GM18517 (cell line): ENCODE measurements around the gene A4GALT.
A peak's percentile ranks its signal among the peaks of the same experiment; 100 is the strongest.
"Not testable (repeated sequence)": the region's sequence is repeated elsewhere in the genome, so short reads cannot be mapped to it uniquely, and the experiment has no call there.

ENCODE experiments used
- ATAC-seq: cut with Tn5 transposase; IDR thresholded peaks from one replicate; pipeline ENCODE4 v1.9.1; 2021; ENCODE audit warnings: mild to moderate bottlenecking, moderate library complexity; ENCODE audit not compliant: unreplicated experiment

A4GALT gene

DNA sequence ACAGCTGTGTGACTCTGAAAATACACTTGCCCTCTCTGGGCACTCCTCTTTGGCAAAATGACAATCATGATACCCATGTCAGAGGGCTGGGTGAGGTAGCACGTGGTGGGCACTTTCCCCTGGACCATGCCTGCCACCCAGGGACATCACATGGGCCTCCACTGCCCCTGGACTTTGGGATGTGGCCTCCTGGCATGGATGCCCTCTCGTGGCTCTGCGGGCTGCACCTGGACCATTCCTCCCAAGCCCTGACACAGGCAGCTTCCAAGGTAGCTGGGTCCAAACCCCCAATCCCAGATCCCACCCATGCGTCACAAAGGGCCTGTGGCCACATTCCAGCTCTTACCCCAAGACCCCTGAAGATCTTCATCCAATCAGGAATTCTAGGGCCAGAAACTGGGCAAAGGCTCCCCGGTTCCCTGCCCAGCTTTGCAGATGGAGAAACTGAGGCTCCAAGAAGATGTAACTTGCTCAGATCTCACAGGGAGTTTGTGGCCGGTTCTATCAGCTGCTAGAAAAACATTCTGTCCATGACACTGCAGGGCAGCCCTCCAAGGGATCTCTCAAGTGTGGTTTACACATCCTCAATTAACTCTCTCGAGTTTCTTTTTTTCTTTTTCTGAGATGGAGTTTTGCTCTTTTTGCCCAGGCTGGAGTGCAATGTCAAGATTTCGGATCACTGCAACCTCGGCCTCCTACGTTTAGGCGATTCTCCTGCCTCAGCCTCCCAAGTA, 36.0 kb downstream of the A4GALT start:
- ATAC-seq = no peak

DNA sequence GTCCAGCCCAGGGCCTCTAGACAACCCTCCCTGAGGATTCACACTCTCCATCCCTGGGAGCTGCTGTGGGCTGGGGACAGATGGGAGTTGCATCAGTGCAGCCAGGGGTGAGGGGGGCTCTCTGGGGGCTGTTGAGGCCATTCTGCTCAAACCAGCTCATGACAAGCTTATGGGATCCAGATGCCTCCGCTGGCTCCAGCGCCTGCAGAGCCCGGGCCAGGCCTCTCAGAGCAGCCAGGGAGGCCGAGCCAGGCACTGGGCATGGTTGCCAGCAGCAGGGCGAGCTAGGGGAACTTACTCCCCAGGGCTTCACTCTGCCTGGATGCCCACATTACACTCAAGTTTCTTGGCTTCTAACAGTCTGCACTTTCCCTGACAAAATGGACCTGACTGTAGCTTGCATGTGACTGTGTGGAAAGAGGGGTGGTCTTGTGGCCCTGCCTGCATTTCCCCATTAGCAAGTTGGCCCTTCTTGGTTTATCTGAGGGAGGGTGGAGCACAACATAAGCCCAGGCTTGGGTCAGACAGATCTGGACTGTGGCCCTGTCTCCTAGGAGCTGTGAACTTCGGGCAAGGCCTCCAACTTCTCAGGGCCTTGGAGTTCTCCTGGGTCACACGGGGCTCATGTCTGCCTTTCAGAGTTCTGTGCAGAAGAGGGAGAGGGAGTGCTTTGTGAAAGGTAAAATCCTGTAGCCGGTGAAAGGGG, 36.9 kb downstream of the A4GALT start:
- no peak for ATAC-seq

DNA sequence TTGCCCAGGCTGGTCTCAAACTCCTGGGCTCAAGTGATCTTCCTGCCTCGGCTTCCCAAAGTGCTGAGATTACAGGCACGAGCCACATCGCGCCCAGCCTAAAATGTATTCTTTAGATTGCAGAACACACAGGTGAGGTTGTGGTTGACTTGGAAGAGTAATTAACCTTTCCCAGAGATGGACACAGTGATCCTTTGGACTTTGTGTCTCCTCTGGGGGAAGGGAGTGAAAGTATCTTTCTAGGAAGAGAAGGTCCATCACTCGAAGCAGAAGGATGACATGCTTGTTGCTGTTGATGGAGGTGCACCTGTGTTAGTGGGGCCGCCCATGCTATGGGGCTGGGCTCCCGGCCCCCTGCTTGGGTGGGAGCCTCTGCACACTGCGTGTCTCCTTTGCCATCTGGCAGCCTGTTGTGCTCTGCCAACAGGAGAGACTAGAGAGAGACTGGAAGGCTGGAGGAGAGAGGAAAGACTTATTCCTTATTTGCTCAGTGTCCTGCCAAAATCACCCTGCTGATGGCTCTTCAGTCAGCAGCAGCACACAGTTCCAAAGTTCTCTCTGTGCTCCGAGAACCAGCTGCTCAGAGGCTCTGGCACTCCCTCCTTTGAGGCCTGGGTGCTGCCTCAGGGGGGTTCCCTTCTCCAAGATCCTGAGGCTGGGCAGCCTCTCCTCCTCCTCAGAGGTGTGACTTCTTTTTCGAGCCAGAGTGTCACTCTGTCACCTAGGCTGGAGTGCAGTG, 38.4 kb downstream of the A4GALT start:
- ATAC-seq = no peak

DNA sequence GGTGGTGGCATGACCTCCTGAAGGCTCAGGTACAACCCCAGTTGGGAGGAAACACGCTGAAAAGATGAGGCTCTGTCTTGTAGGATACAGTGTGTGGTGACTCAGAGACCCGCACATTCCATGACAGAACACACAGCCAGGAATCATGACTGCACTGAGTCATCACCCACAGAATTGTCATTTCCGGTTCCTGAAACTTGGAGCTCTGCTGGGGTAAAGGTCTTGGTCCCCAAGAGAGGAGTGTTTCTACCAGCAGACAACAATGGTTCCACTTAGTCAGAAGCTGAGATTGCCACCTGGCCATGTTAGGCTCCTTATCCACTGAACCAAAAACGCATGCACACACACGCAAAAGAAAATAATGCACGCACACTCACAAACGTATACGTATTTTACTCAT, 40.0 kb downstream of the A4GALT start:
- no peak for ATAC-seq

DNA sequence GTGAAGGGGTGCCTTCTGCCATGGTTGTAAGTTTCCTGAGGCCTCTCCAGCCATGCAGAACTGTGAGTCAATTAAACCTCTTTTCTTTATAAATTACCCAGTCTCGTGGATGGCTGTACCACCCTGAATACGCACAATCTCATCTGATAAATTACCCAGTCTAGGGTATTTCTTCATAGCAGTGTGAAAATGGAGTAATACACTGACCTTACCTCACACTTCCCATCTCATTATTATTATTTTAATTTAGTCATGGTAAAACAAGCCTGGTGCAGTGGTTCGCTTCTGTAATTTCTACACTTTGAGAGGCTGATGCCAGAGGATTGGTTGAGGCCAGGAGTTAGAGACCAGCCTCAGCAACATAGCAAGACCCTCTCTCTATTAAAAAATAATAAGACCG, 41.0 kb downstream of the A4GALT start:
- ATAC-seq = no peak

DNA sequence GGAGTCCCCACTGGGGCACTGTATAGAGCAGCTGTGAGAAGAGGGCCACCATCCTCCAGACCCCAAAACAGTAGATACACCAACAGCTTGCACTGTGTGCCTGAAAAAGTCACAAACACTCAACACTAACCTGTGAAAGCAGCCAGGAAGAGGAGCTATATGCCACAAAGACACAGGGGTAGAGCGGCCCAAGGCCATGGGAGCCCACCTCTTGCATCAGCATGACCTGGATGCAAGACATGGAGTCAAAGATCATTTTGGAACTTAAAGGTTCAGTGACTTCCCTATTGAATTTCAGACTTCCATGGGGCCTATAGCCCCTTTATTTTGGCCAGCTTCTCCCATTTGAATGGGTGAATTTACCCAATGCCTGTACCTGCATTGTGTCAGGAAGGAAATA, 41.8 kb downstream of the A4GALT start:
- ATAC-seq = no peak

DNA sequence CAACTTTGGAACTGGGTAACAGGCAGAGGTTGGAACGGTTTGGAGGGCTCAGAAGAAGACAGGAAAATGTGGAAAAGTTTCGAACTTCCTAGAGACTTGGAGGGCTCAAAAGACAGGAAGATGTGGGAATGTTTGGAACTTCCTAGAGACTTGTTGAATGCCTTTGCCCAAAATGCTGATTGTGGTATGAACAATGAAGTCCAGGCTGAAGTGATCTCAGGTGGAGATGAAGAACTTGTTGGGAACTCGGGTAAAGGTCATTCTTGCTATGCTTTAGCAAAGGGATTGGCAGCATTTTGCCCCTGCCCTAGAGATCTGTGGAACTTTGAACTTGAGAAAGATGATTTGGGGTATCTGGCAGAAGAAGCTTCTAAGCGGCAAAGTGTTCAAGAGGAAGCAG, 42.7 kb downstream of the A4GALT start:
- ATAC-seq = not testable (repeated sequence)

DNA sequence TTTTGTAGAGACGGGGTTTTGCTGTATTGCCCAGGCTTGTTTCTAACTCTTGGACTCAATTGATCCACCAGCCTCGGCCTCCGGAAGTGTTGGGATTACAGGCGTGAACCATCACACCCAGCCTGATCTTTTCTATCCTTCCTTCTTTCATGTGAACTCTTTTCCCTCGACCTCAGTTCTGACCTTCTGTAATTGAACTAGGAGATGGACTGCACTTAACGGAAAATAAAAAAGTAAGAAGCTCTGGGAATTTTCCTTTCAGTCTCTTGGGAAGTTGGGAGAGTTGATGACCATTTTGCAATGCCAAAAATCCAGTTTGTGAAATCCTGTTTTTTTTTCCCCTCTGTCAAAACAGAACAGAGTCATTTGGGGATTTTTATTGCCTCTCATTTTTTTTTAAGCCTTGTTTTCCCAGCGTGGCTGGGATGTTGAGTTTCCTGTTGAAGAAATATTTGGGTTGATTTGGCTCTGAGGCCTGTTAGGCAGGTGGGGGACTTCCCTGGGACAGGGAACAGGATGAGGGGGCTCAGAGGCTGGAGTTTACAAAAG, 44.5 kb downstream of the A4GALT start:
- ATAC-seq = no peak

DNA sequence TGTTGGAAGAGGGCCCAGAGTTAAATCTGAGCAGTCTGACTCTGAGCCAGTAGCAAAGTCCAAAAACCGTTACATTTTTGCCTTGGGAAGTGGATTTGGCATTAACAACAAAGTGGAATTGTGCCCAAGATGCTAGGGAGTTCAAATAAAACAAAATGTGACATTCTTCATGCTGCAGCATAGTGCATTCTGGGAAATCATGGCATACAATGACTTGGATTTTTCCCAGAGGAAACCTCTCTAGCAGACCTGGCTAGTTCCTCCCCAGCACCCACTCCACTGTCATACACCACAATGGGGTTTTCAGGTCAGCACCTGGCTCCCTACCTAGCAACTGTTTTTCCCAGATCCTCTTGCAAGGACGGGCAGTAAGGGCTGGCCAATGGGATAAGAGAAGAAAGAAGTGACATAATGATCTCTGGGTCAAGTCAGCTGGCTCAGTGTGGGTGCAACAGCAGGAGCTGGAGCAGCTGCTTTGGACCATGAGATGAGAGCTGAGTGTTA, 46.7 kb downstream of the A4GALT start:
- no peak for ATAC-seq

DNA sequence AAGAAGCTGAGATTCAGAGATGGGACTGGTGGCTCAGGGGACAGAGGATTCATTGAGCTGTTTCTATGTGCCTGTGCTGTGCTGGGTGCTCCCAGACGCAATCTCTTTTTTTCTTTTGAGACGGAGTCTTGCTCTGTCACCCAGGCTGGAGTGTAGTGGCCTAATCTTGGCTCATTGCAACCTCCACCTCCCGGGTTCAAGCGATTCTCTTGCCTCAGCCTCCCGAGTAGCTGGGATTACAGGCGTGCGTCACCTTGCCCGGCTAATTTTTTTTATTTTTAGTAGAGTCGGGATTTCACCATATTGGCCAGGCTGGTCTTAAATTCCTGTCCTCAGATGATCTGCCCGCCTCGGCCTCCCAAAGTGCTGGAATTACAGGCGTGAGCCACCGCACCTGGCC, 47.6 kb downstream of the A4GALT start:
- not testable (repeated sequence) for ATAC-seq

DNA sequence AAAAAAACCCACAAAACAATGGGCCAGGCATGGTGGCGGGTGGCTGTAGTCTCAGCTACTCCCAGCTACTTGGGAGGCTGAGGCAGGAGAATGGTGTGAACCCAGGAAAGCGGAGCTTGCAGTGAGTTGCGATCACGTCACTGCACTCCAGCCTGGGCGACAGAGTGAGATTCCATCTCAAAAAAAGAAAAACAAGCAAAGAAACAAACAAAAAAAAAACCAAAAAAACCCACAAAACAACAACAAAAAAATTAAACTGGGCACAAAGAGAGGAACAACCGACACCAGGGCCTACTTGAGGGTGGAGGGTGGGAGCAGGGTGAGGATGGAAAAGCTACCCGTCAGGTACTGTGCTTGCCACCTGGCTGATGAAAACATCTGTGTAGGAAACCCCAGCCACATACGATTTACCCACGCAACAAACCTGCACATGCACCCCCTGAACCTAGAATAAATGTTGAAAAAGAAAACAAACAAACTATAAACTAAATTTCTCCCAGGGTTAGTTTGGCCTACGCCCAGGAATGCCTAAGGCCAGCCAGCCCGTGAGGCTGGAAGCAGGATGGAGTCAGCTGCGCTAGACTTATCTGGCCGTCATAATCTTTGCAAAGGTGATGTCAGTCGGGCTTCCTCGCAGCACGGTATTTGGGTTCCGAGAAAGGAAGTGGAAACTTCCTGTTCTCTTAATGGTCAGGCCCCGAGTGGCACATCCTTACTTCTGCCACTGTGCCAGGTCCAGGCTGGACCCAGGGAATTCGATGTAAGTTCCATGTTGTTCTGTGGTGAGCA, 49.6 kb downstream of the A4GALT start:
- no peak for ATAC-seq

DNA sequence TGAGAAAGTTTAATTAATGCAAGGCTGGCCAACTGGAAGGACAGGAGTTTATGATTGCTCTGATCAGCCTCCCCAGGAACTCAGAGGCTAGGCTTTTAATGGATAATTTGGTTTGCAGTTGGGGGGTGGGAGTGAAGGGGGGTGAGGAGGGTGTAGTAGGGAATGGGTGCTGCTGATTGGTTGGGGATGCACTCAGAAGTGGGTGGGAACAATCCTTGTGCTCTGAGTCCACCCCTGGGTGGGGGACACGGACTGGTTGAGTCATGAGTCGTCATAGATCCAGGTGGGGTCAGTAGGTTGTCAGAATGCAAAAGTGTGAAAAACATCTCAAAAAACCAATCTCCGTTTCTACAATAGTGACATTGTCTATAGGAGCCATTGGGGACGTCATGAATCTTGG, 50.6 kb downstream of the A4GALT start:
- ATAC-seq = no peak

DNA sequence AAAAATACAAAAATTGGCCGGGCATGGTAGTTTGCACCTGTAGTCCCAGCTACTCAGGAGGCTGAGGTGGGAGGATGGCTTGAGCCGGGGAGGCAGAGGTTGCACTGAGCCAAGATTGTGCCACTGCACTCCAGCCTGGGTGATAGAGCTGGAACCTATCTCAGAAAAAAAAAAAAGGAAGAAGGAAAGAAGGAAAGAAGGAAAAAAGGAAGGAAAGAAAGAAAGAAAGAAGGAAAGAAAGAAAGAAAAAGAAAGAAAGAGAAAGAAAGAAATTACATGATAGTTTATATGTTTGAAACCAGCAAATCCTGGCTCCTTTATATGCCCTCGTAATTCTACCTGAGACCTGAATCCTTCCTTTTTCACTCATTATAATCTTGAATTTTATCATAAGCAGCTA, 54.3 kb downstream of the A4GALT start:
- ATAC-seq = not testable (repeated sequence)

DNA sequence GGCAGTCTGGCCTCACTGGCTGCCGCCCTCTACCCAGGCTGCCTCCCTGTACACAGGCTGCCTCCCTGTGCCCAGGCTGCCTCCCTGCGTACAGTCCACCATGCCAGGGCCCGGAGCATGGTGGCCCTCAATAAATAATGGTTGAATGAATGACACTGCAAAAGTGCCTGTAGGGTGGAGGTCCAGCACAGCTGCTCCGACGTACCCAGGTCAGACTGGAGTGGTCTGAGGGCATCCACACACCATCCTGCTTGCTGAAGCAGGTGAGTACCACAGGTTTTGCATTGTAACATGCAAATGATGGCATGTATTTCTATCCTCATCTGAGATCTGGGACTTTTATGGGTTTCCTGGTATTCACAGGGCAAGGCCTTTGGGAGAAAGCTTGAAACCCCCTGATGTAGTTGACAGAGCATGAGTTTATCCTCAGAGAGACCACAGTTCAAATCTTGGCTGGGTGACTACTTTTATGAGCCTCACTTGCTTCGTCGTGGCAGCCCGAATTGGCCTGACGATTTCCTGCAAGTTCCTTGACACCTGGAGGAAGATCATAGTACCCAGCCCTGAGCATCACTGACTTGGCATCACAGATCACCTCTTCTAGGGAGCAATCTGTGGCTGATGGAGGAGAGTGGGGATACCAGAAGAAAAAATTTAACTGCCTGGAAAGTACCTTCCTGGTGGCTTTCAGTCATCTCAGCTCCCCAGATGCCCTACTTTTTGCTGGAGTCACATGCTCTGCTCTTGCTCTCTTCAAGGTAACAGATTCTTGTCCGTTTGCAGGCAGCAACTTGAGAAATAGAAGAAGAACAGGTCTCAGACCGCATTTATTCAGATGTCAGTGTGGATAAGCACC, 55.5 kb downstream of the A4GALT start:
- ATAC-seq = no peak

DNA sequence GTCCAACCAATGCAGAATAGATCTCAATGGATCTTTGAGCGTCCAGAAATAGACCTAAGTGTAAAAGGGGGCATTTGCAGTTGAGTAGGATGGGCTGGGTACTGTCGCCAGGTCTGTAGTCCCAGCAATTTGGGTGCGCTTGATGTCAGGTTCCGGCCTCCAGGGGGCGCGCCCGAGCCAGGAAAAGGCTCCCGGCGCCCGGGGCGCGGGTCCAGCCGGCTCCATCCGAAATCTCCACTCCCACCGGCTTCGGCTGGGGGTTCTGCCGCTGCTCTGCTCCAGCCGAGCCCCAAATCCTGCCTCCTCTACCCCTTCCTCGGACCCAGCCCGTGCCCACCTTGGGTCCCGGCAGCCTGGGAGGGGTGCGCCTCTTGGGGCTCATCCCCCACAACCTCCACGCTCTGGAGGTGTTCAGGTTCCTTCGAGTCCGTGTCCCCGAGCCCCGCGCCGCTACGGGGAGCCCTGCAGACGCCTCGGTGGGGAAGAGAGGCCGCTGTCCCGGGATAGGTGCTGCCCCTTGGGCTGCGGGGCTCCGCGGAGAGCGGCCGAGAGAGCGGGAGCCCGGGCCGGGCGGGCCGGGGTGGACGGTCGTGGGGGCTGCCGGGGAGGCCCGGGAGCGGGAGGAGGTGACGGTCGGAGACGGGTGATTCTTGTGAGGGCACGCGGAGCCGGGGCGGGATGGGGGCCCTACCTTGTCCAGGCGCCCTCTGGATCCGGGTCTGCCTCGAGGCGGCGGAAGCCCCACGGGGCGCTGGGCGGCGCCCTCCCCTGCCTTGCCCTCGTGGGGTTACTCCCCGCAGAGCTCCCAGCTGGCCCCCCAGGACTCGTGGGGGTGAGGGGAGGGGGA, 58.5 kb downstream of the A4GALT start:
- ATAC-seq = no peak

DNA sequence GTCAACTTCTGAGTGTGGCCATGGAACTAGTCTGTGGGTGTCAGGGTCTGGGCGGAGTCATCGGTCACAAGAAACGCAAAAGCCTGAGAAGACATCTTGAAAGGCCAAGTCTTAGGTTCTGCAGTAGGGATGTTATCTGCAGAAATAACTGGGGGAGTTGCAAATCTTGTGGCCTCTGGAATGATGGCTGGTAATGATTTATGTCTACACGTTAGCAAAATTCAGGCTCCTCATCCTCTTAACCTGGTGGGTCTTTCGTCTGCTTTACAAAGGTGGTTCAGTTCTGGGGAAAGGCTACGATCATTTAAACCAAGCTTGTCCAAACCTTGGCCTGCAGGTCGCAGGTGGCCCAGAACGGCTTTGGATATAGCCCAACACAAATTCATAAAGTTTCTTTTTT, 64.1 kb downstream of the A4GALT start:
- ATAC-seq = no peak

DNA sequence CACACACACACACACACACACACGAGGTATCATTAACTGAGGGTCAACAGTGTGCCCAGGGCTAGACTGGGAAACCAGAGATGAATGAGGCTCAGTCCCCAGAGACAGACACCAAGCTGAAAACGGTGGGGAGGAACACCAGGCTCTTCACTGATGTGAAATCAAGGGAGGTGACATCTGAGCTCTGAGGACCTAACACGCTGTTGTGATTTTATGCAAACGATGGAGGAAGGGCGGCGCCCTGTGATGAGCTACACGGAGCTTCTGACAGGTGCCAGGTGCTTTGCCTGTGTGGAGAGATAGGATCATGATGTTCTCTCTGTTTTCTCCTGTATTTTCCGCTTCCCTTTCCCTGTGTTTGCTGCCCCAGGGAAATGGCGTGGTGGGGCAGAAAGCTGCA, 65.0 kb downstream of the A4GALT start:
- ATAC-seq = peak; percentile 49

DNA sequence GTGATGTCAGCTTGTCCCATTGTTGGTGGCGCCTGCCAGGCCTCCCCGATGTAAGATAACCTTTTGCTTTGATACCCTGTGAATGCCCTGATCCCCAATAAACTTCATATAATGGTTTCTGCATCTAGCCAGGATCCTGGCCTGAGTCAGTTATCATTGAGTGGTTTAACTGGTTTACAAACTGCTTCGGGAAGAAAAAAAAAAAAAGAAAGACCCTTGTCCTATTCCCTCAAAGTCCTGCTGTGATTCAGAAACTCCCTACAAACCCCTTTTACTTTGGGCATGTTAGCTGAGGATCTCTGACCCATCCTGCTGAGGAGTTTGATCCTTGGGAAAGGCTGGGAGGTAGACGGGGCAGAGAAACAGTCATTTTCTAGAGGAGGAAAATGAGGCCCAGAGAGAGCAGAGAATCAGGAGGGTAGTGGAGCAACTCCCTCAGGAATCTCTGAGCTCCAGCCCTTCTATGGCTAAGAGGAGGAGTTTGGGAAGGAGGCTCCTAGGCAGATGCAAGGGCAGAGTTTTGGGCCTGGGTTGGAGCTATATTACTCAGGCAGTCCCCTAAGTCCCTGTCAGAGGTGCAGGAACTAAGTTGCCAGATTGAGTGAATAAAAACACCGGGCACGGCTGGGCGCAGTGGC, 66.1 kb downstream of the A4GALT start:
- no peak for ATAC-seq
